Fibroblast of upper back skin (primary cell): Measurements from ENCODE around the gene KIAA1671.

ENCODE experiments used
- DNase-seq: peaks from one replicate; pipeline ENCODE4 v3.0.0-alpha.2; 2013

The KIAA1671 gene

DNA sequence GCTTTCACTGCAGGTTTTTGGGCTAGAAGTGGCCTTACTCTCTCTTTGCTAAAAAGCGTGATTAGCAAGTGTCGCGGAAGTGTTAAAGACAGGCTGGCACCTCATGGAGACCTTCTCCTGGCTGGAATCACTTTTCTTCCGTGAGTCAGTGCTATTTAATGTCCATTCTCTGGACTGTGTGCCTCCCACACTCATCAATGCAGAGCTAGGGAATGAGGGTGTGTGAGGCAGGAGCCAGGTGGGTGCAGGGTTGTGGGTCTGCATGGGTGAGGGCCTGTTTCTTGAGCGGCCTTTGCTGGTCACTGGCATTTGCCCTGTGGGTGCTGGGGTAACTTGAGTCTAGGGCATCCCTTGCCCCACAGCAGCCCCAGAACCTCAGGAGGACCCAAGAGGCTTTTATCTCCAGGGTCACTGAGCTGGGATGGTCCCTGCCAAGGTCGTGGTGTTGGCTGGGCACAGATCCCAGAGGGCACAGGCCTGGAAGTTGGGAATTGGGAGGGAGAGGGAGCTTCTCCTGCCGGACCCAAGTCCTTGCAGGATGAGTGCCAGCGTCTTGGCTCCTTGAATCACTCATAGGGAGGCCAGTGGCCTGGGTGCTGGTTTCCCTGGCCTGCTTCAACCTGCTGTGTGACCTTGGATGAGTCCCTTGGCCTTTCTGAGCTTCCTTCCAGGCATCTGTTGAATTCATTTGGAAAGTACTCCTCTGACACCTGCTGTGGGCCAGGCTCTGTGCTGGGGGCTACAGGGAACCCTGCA lies 30.0 kb downstream of the KIAA1671 start:
- DNase-seq = no peak

DNA sequence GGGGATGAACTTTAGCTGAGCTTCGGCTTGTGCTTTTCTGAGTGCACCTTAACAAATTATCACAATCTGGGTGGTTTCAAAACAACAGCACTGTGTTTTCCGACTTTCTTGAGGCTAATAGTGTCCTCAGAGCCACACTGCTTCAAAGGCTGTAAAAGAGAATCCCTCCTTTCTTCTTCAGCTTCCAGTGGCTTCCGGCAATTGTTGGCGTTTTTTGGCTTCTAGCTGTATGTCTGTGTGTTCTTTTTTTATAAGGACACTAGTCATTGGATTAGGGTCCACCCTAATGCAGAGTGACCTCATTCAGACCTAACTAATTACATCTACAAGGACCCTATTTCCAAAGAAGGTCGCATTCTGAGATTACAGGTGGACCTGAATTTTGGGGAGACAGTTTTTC lies 30.6 kb downstream of the KIAA1671 start:
- DNase-seq = no peak

DNA sequence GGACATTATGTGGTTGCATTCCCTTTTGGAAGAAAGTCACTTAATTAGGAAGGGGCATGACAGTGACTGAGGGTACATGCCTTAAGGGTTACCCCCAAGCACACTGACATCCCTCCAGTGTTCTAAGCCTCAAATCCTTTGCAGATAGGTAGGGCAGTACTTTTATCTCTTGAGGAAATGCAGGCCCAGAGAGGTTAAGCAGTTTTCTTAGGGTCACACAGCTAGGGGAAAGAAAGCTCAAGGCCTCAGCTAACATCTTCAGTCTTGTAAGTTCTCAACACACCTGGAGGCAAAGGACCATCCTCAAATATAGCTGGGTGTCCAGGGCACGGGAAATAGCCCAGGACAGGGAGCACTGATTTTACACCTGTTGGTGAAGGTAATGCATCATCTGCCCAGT lies 31.6 kb downstream of the KIAA1671 start:
- no peak for DNase-seq

DNA sequence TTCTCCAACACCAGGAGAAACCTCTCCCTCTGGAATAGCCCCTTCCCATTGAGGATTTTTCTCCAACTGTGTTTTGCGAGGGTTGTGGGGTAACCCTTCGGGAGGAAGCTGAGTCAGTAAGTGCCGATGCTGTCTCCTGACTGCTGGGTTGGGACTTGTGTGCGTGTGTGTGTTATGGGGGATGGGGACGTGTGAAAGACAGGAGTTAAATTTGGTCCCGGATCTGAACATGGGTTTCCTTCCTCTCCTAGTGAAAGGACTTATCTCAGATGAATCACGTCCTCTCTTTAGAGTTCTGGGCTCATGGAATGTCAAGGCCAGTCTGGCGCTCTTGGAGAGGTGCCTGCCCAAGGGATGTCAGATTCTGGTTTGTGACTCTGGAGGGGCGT lies 33.3 kb downstream of the KIAA1671 start:
- peak; percentile 31 for DNase-seq

DNA sequence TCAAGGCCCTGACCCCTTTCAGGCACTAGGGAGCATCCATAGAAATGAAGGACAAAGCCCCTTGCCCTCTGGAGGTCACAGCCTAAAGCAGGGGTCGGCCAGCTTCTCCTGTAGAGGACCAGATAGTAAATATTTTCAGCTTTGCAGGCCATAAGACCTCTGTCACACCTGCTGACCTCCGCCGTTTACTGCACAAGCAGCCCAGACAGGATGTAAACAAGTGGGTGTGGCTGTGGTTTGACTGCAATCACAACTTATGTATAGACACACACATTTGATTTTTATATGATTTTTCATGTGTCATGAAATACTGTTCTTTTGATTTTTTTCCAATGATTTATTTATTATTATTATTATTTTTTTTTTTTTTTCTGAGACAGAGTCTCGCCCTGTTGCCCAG lies 34.3 kb downstream of the KIAA1671 start:
- no peak for DNase-seq

DNA sequence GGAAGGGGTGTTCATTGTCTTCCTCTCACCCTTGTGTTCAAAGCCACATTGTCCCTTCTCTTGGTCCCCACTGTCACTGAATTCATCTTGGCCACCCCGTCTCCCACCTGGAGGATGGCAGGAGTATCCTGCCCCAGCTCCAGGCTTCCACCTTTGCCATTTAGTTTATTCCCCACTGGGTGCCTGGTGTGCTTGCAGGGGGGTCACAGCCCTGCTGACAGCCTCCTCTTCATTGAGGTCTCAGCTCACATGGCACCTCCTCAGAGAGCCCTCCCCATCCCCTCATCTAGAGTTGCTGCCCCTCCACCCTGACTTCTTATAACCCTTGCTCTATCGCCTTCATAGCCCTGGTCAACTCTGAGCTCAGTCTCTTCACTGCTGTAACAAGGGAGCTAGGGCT lies 36.6 kb downstream of the KIAA1671 start:
- no peak for DNase-seq

DNA sequence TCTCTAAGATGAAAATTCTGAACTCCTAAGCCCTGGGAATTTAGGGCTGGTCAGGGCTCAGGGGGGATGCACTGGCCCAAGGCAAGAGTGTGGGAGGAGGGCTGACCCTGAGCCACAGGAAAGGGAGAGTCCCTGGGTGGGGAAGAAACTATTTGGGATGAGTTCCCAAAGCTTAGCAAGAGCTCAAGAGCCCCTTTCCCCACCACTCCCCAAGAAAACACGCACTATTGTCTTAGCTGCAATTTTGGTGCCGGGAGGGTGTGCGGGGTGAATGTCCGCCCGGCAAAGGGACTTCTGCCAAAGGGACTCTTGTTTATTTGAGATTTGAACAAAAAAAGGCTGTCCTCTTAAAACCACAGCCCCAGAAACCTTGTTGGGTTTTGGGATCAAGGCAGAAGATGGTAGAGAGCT lies 37.0 kb downstream of the KIAA1671 start:
- DNase-seq = no peak

DNA sequence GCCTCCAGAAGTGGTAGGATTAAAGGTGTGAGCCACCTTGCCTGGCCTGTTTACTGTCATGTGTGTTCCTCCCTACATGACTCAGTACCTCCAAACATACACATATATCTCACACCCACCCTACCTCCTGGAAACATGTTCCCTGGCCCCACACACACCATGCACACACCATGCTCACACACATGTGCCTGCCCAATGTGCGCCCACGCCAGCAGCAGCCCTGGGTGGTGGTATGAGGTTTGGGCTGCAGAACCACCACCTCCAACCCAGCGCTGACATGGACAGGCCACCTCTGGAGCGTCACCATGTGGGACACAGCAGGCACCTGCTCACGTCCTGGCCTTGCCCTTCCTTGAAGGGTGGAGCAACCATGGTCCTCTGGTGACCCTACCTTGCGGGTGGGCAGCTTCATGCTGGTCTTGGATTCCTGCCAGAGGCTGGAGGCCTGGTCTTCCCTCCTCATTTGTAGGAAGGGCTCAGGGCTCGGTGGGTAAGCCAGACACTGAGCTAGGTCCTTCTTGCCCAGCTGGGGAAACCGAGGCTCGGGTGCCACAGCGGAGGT lies 37.9 kb downstream of the KIAA1671 start:
- DNase-seq = no peak

DNA sequence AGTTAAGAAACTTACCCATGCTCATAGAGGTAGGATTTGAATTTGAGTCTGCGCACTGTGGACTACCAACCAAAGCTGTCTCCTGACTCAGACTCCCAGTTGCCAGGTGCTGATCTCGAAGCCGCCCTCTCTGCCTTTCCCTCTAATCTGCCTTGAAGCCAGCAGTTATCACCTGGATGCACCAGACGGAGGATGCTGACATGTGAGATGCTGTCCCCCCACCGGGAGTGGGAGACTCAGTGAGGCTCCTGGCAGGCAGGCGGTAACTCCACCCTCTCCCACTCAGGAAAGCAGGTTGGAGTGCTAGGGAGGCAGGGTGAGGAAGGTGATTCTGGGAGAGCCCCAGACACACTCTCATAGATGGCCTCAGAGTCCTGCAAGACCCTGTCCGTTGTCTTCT lies 40.4 kb downstream of the KIAA1671 start:
- DNase-seq = no peak

DNA sequence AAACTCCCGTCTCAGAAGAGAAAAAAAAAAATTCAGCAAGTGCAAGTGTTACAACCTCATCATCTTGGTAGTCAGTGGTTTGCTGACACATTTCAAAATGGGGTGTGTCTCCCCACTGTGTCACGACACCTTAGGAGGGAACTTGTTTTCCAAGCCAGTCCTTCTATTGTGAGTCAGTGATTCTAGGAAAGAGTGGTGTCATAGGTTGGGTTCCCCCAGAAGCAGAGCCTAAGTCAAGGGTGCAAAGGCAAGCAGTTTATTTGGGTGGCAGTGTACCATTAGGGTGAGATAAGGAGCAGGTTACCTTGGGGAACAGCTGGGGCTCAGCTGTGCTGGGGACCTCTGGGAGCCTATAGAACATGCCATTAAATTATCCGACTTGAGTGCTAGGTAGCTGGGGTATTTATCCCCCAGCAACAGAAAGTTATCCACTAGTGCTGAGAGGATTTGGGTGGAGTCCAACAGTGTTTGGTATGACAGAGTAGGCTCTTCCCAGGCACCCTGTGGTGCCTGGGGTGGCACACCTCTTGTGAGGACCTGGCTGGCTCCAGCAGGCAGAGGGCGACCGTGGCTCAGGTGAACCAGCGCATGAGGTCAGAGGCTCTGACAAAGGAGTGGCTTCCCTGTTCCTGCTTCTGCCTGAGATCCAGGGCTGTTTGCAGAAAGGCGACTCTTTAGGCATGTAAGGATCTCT lies 41.7 kb downstream of the KIAA1671 start:
- DNase-seq = no peak

DNA sequence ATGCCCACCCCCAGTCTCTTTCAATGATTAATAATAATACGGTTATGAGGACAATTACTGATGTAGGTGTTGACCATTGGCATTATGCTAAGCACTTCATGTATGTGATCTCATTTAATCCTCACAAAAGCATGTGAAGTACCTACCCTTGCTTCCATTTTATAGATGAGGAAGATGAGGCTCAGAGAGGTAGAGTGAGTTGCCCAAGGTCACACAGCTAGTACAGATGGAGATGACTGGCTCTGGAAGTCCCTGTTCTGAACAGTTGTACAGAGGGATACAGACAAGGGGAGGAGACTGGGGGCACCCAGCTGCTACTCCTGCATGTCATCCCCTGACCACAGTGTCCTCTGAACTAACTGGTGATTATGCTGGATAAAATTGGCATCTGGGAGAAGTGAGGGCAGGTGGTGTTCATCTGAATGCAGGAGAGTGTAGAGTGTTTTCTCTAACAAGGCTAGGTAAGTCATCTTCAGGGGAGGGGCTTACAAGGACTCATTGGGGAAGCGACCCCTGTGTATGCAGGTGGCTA lies 43.2 kb downstream of the KIAA1671 start:
- DNase-seq = no peak

DNA sequence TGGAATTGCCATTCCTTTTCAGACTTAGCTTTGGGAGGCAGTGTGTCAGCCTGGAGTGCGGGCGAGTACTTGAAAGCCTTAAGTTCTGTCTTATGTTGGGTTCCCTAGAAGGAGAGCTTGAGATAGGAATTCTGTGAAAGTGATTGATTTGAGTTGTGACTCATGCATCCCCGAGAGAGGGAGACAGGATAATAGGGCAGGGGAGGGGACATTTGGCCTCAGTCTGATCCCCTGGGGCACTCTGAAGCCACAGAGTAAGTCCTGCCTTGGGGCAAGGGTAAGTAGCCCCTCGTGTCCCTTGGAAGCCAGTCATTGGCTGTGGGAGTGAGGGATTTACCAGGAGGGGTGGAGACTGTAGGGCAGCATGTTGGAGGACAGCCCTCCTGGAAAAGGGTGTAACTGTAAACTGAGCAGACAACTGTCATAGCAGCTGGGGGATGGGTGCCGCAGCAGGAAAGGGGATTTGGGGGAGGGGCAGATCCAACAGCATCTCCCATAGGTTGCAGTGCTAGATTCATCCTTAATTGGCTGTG lies 44.0 kb downstream of the KIAA1671 start:
- peak; percentile 23 for DNase-seq

DNA sequence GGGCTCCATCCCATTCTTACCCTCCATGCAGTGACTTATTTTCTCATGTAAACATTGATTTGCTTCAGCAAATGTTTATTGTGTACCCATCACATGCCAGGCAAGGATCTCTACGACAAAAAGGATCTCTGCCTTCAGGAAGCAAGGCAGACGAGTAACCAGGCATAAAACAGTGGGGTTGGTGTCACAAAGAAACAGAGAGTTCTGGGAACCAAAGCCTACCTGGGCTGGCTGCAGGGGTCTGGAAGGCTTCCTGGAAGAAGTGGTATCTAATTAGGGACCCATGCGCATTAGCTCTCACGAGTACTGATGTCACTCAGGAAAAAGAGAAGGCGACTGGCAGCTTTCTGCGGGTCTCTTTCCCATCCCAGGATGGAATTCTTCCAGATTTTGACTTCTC lies 44.5 kb downstream of the KIAA1671 start:
- DNase-seq = no peak

DNA sequence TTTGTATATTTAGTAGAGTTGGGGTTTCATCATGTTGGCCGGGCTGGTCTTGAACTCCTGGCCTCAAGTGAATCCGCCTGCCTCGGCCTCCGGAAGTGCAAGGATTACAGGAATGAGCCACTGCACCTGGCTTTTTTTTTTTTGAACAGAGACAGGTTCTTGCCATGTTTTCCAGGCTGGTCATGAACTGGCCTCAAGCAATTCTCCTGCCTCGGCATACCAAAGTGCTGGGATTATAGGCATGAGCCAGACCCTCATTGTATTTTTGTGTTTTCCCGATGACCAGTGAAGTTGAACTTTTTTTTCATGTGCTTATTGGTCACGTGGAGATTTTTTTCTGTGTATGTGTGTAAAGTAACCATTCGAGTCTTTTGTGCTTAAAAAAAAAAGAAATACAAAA lies 48.2 kb downstream of the KIAA1671 start:
- DNase-seq = no peak

DNA sequence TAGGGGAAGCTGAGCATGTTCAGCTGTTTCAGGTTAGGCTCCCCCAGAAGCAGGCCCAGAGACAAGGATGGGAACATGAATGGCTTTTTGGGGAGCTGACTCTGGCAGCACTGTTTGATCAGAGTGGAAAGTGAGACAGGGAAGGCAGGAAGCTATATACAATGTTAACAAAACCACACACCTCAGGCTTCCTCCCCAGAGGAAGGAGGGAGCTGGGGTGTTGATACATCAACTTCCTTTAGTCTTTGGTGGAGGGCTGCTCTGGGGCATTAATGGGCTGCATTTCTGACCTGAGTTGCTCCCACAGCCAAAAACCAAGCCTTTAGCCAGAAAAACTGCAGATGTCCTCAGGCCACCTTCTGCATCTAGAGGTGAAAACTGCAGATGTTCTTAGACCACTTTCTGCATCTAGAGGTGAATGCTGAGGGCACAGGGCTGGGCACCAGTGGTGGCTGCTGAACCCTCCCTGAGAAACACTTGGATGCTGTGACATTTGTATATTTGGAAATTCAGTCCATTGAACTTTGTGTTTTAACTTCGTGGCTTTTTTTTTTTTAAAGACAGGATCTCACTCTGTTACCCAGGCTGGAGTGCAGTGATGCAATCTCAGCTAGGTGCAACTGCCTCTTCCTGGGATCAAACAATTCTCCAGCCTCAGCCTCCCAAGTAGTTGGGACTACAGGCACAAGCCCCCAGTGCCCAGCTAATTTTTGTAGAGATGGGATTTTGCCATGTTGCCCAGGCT lies 49.9 kb downstream of the KIAA1671 start:
- DNase-seq = no peak

DNA sequence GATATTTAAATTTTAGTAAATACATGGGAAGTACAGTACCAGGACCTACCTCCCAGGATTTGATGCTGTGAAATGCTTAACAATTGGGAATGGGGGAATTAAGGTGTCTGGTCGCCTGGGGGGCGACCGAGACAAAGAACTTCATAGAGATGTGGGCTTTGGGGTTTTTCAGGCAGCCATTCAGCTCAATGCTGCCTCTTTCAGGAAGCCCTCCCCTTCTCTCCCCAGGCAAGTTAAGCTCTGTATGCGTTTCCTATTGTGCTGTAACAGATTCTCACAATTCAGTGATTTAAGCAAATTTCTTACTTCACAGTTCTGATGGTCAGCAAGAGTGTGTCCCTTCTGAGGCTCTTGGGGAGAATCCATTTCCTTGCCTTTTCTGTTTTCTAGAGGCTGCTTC lies 53.8 kb downstream of the KIAA1671 start:
- no peak for DNase-seq

DNA sequence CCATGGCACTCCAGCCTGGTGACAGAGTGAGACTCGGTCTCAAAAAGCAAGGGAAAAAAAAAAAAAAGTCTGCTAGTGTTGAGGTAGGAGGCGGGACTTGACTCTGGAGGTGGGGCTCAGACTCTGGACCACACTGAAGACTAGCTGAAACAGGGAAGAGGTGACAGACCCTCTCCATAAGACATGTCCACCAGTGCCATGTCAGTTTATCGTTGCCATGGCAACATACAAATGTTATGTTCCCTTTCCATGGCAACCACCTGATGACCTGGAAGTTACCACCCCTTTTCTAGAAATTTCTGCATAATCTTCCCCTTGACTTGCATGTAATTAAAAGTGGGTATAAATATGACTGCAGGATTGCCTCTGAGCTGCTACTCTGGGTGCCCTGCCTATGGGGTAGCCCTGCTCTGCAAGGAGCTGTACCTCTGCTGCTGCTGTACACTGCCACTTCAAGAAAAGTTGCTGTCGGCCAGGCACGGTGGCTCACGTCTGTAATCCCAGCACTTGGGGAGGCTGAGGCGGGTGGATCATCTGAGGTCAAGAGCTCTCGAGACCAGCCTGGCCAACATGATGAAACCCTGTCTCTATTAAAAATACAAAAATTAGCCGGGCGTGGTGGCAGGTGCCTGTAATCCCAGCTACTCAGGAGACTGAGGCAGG lies 55.1 kb downstream of the KIAA1671 start:
- DNase-seq = no peak

DNA sequence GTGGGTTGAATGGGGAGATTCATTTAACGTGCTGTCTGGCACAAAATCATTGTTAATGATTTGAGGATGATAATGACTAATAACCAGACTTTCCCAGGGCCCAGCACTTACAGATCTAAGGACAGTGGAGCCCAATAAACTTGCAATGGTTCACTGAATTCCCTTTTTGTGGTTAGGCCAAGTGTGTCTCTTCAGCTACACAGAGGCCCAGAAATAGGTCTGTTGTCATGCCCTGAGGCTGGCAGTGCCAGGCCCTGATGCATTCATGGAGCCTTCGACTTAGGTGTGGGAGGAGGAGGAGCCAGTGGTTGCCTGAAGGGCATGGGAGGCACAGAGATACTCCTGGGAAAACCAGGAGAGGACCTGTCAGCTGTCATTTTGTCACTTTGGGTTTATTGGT lies 56.1 kb downstream of the KIAA1671 start:
- DNase-seq = no peak

DNA sequence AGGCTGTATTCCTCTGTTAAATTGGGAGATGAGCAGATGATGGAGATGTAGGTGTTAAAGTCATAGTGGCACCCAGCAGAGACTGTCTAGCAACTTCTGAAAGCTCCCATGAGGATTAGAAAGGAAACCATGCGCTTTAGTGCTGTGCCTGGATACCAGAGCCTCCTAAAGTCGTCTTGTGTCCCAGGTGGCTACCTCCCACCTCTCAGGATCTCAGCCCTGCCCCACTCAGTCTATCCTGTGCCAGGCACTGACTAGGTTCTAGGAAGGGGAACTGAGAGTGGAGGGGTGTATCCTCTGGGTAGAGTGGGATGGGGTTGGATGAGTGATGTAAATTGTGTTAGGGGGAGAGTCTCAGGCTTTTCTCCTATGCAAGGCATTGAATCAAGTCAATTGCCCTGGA lies 60.2 kb downstream of the KIAA1671 start:
- no peak for DNase-seq

DNA sequence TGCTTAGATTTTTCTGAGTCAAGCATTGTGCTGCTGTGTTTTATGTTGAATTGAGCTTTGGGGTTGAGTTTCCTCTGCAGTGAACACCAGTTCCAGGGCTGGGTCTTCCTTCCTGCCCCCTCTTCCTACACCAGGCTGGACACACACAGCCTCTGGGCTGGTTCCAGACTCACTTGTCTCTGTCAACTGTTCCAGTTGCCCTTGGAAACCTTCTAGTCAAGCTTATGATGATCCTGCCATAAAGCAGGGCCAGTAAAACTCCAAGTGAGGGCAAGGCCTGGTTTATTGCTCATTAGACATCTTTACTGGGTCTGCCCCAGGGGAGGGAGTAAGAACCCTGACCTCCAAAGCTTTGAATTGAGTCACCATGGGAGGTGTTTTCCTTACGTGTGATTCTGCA lies 61.1 kb downstream of the KIAA1671 start:
- DNase-seq = no peak

DNA sequence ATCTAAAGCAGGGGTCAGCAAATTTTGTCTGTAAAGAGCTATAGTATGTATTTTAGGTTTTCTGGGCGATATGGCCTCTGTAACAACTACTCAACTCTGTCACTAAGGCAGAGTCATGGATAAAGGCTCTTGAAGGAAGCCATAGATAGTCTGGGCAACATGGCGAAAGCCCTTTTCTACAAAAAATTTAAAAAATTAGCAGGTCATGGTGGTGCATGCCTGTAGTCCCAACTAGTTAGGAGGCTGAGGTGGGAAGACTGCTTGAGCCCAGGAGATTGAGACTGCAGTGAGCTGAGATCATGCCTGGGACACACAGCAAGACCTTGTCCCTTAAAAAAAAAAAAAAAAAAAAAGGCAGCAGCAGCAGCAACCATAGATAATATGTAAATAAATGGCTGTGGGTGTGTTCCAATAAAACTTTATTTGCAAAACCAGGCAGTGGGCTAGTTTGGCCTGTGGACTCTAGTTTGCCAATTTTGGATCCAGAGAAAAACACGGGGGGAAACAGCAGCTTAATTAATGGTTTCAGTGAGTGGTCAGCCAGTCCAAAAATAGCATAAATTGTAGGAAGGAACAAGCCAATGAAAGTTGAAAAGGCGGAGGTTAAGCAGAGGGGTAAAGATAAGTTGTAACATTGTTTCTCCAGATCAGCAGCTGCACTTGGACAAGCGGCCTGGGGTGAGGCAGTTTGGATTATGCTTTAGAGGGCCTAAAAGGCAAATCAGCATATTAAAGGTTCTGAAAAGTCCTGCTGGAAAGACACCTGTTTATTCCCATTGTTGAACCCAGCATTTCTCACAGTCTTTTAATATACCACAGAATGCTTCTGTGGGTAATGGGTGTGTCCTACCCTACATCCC lies 62.6 kb downstream of the KIAA1671 start:
- no peak for DNase-seq

DNA sequence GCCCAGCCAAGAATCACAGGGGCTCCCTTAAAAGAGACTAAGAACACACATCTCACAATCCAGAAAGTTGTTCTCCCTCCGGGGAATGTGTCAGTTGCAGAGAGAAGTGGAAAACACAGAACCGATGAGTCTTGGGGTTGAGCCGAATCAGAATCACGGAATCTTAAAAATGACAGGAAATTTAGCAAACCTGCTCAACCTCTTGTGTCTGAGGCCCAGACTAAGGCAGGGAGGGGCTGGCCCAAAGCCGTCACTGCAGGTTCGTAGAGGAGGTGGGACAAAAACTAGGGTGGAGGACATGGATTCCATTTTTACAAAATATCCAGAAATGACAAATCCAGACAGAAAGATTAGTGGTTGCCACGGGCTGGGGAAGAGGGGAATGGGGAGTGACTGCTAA lies 63.8 kb downstream of the KIAA1671 start:
- no peak for DNase-seq
